ENCODE measurements around the gene TNFRSF11A. TPM values are rescaled to one million over a fixed set of nuclear protein-coding genes. Genes with fewer than 3 reads are reported as not detected.

TNFRSF11A gene
- total and polyA plus RNA-seq, 2 experiments from 2014 or later, result 4.1 to 5.6 TPM

GRCh38 chr18:62420513-62421209, 95.6 kb downstream of the TNFRSF11A start:
- H3K9me2 ChIP-seq (replicated peaks; ENCODE audit: insufficient read depth), result no peaks in the 10 kb centered on the region
- H3K36me3 ChIP-seq (replicated peaks; ENCODE audit: insufficient read depth, low read depth), result no peaks in the 10 kb centered on the region
- H2AFZ ChIP-seq, result no peak overlapping the region
- no peaks in the 10 kb centered on the region for H3K79me2 ChIP-seq
- DNase-seq (ENCODE audit: low spot score), result peak; percentile 86
- WGBS (ENCODE audit: low lambda C conversion rate, missing lambda C conversion rate), result 33% methylated on average over 9 of the region's 9 CpGs
- H3K4me1 ChIP-seq (ENCODE audit: insufficient read depth), result peaks cover 5% of the 10 kb centered on the region
- H4K20me1 ChIP-seq (ENCODE audit: insufficient read depth, poor library complexity, severe bottlenecking), result no peaks in the 10 kb centered on the region
- TF ChIP-seq EZH2 (IDR thresholded peaks at IDR 0.05; ENCODE audit: borderline replicate concordance), result no peak
- TF ChIP-seq EZH2phosphoT487 (IDR thresholded peaks at IDR 0.05; ENCODE audit: low read depth, severe bottlenecking, unreplicated experiment), result no peak
- TF ChIP-seq, protein P1, sequence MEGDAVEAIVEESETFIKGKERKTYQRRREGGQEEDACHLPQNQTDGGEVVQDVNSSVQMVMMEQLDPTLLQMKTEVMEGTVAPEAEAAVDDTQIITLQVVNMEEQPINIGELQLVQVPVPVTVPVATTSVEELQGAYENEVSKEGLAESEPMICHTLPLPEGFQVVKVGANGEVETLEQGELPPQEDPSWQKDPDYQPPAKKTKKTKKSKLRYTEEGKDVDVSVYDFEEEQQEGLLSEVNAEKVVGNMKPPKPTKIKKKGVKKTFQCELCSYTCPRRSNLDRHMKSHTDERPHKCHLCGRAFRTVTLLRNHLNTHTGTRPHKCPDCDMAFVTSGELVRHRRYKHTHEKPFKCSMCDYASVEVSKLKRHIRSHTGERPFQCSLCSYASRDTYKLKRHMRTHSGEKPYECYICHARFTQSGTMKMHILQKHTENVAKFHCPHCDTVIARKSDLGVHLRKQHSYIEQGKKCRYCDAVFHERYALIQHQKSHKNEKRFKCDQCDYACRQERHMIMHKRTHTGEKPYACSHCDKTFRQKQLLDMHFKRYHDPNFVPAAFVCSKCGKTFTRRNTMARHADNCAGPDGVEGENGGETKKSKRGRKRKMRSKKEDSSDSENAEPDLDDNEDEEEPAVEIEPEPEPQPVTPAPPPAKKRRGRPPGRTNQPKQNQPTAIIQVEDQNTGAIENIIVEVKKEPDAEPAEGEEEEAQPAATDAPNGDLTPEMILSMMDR (IDR thresholded peaks at IDR 0.05; ENCODE audit: poor library complexity), result no peak
- H3K4me2 ChIP-seq, result peak overlapping the region; percentile 38
- H3K9me3 ChIP-seq (ENCODE audit: low read depth), result no peaks in the 10 kb centered on the region
- peak overlapping the region; percentile 76 for H3K27ac ChIP-seq
- no peak overlapping the region for H3K4me3 ChIP-seq
- no peaks in the 10 kb centered on the region for H3K27me3 ChIP-seq

DNA sequence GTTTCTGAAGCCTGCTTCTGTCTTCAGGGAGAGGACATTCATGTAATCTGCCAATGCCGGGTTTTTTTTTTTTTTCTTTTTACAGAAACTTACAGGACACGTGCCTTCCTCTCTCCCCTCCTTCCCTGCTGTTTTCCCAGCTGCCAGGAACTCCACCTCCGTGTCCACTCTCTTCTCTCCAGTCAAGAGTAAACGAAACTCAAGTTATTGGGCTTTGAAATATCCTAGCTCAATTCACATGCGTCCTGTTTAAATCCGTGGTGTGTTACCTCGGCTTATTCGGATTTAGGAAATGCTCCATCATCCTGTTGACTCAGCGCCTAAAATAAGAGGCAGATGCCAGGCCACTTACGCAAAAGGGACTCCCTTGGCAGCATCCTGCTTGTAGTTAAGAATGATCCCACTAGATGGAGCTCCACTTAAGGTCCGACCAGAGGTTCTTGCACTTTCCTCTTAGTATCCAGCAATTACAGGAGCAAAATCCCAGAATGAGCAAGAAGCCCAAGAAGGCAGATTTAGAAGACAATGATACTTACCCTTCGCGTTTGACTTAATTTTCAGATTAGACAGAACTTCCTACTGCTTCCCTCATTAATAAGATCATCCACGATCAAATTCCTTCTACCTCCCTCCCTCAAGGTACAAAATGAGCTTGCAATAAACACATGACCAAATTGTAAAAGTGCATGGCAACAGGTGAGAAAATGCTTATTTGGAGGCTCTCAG, 100.5 kb downstream of the TNFRSF11A start:
- Histone ChIP-seq H3K79me2 (no peaks in the 10 kb centered on the region), H3K9me2 (replicated peaks; ENCODE audit: insufficient read depth) (no peaks in the 10 kb centered on the region), H4K20me1 (ENCODE audit: insufficient read depth, poor library complexity, severe bottlenecking) (no peaks in the 10 kb centered on the region), H3K9me3 (ENCODE audit: low read depth) (no peaks in the 10 kb centered on the region), H3K4me3 (no peak overlapping the region), H2AFZ (peak overlapping the region; percentile 29), H3K4me1 (ENCODE audit: insufficient read depth) (peaks cover 5% of the 10 kb centered on the region), H3K27me3 (no peaks in the 10 kb centered on the region), H3K36me3 (replicated peaks; ENCODE audit: insufficient read depth, low read depth) (no peaks in the 10 kb centered on the region), H3K4me2 (peak overlapping the region; percentile 73), H3K27ac (peak overlapping the region; percentile 9)
- WGBS (ENCODE audit: low lambda C conversion rate, missing lambda C conversion rate), result 6% methylated on average over 14 of the region's 14 CpGs
- DNase-seq (ENCODE audit: low spot score), result peak; percentile 93
- no peak for TF ChIP-seq EZH2phosphoT487 (IDR thresholded peaks at IDR 0.05; ENCODE audit: low read depth, severe bottlenecking, unreplicated experiment)
- TF ChIP-seq, protein P1 (IDR thresholded peaks at IDR 0.05; ENCODE audit: poor library complexity), result peak; percentile 90

DNA sequence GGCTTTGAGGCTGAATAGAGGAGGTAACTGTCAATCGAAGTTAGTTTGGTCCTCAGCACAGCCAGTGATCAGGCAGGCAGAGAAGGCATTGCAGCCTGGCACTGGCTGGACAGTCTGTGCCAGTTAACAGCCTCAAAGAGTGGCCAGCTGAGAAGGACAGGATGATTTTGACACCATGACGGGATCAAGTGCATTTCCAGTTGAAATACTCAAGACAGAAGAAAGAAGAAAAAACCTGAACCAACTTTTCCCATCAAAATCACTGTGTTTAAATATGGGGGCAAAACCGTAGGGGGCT, 101.0 kb downstream of the TNFRSF11A start:
- H3K4me1 ChIP-seq (ENCODE audit: insufficient read depth), result peaks cover 5% of the 10 kb centered on the region
- DNase-seq (ENCODE audit: low spot score), result no peak
- 68% methylated on average over 3 of the region's 3 CpGs for WGBS (ENCODE audit: low lambda C conversion rate, missing lambda C conversion rate)
- H3K27ac ChIP-seq, result no peak overlapping the region
- TF ChIP-seq, protein P1 (IDR thresholded peaks at IDR 0.05; ENCODE audit: poor library complexity), result no peak
- TF ChIP-seq EZH2phosphoT487 (IDR thresholded peaks at IDR 0.05; ENCODE audit: low read depth, severe bottlenecking, unreplicated experiment) (no peak), EZH2 (IDR thresholded peaks at IDR 0.05; ENCODE audit: borderline replicate concordance) (no peak)
- no peaks in the 10 kb centered on the region for H4K20me1 ChIP-seq (ENCODE audit: insufficient read depth, poor library complexity, severe bottlenecking)
- no peak overlapping the region for H3K4me3 ChIP-seq
- no peaks in the 10 kb centered on the region for H3K79me2 ChIP-seq
- no peaks in the 10 kb centered on the region for H3K36me3 ChIP-seq (replicated peaks; ENCODE audit: insufficient read depth, low read depth)
- no peak overlapping the region for H3K4me2 ChIP-seq
- no peaks in the 10 kb centered on the region for H3K9me2 ChIP-seq (replicated peaks; ENCODE audit: insufficient read depth)
- no peak overlapping the region for H2AFZ ChIP-seq
- no peaks in the 10 kb centered on the region for H3K27me3 ChIP-seq
- H3K9me3 ChIP-seq (ENCODE audit: low read depth), result no peaks in the 10 kb centered on the region

Measured in hepatocyte (in vitro differentiated cells).